ENCODE measurements around the gene KCNMB2.

- TF ChIP-seq CTCF (IDR thresholded peaks at IDR 0.05): no peak
- no peak for TF ChIP-seq POLR2A (IDR thresholded peaks at IDR 0.05)
Observed at GRCh38 chr3:178508443-178508825, 27.8 kb upstream of the KCNMB2 start.
